Thymus (tissue), 11 donors: Measurements from ENCODE around the gene CCL4. TPM values are rescaled to one million over a fixed set of nuclear protein-coding genes. Genes with fewer than 3 reads are reported as not detected.
"Not testable (repeated sequence)": the region's sequence is repeated elsewhere in the genome, so short reads cannot be mapped to it uniquely, and the experiment has no call there.

Experiments used
- DNase-seq, 9 donors: peaks; one replicate each; pipeline ENCODE4 v3.0.0-alpha.2; 2013; ENCODE audit warnings: low spot score in 9 of 9, low read depth in 6 of 9, missing footprints in 1 of 9
- H3K27ac ChIP-seq, 2 donors: one replicate each; pipeline ENCODE4 v1.5.1; 2013; ENCODE audit warnings: control low read depth in 1 of 2, low read depth in 1 of 2, low read length in 1 of 2, mild to moderate bottlenecking in 1 of 2, moderate library complexity in 1 of 2
- H3K27me3 ChIP-seq, 2 donors: one replicate each; pipeline ENCODE4 v1.5.1; 2013; ENCODE audit warnings: low read length in 1 of 2; ENCODE audit not compliant: control insufficient read depth in 2 of 2, insufficient read depth in 1 of 2
- H3K36me3 ChIP-seq, 2 donors: one replicate each; pipeline ENCODE4 v1.5.1; 2013; ENCODE audit warnings: low read length in 1 of 2, mild to moderate bottlenecking in 1 of 2, moderate library complexity in 1 of 2; ENCODE audit not compliant: control insufficient read depth in 2 of 2, insufficient read depth in 2 of 2
- H3K4me1 ChIP-seq, 2 donors: one replicate each; pipeline ENCODE4 v1.5.1; 2013; ENCODE audit warnings: low read length in 2 of 2; ENCODE audit not compliant: control insufficient read depth in 2 of 2, insufficient read depth in 2 of 2
- H3K4me3 ChIP-seq, 2 donors: one replicate each; pipeline ENCODE4 v1.5.1; 2013; ENCODE audit warnings: low read length in 2 of 2, control low read depth in 1 of 2, mild to moderate bottlenecking in 1 of 2
- H3K9me3 ChIP-seq, 2 donors: one replicate each; pipeline ENCODE4 v1.5.1; 2013; ENCODE audit warnings: low read length in 1 of 2, mild to moderate bottlenecking in 1 of 2; ENCODE audit not compliant: control insufficient read depth in 2 of 2, insufficient read depth in 1 of 2
- WGBS: extraction: QIAGEN DNeasy Blood & Tissue Kit; methylation state at CpG from one replicate; pipeline ENCODE4 v1.1.7; 2013; 5-methylcytosine and 5-hydroxymethylcytosine counted together
- polyA plus RNA-seq: library from polyadenylated mRNA; stranded (reverse); fragments of 200-250 nt; gene quantifications from one replicate; pipeline ENCODE4 v1.2.3, GENCODE V29; 2013
- total RNA-seq: library from RNA; stranded (reverse); fragments of 120-200 nt; gene quantifications from one replicate; pipeline ENCODE4 v1.2.4, GENCODE V29; 2013
- donor health status: healthy.

Gene CCL4
- total and polyA plus RNA-seq, 2 donors = 7.3 to 15.4 TPM

DNA sequence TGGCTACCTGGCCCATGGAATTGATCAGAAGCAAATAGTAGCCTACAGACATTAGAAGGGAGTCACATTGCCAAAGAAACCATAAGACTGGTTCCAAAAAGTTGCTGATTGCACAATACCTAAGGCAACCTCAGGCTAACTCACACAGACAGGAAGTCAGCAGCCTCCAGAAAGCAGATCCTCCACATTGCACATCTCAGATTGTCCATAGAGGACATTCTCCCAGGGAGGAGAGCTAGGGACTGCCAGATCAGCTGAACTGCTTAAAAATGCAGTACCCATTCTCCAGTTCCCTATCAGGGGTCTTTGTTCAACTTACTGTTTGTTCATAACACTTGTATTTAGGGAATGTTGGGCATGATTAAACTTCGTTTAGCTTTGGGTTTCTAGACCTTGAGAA, 17.9 kb upstream of the CCL4 start:
- DNase-seq = no peak
- 75% methylated on average over 1 of the region's 1 CpG for WGBS

DNA sequence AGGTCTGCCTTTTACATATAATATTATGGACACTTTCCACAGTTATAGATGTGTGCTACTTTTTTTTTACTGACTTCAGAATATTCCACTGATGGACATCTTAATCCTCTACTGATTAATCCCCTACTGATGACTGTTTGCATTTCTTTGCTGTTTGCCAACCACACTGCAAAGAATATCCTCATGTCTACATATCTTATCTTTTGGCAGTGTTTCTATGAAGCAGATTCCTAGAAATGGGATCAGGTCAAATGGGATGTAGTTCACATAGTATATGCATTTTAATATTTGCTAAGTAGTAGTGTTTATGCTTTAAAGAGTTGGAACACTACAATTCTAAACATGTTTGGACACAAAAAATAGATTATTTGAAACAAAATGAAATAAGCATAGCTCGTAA, 16.8 kb upstream of the CCL4 start:
- WGBS = 94% methylated on average over 1 of the region's 1 CpG
- Histone ChIP-seq H3K4me3 (no peak overlapping the region), H3K36me3 (no peaks in the 10 kb centered on the region), H3K9me3 (no peaks in the 10 kb centered on the region), H3K27ac (no peak overlapping the region), H3K4me1 (no peaks in the 10 kb centered on the region), H3K27me3 (no peaks in the 10 kb centered on the region)
- no peak for DNase-seq

More for the DNA sequence above, 17.9 kb upstream of the CCL4 start:
- H3K27ac ChIP-seq = no peak overlapping the region
- no peaks in the 10 kb centered on the region for H3K27me3 ChIP-seq
- no peaks in the 10 kb centered on the region for H3K36me3 ChIP-seq
- H3K4me1 ChIP-seq = no peaks in the 10 kb centered on the region
- no peaks in the 10 kb centered on the region for H3K9me3 ChIP-seq
- no peak overlapping the region for H3K4me3 ChIP-seq

DNA sequence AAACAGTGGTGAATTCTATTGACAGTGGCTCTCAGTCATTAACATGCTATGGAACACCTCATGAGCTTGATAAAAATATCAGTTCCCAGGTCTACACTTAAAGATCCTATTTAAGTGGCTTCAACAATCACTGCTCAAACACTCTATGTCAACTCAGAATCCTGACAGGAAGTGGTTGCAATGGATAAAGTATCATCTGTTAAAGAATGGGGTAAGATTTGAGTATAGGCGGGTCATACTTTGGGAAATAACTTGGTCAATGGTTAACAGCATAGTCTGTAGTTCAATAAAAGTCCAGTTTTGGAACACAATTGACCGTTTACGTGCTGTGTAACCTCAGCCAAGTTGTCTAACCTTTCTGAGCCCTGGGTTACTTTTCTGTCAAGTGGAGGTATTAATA, 16.2 kb upstream of the CCL4 start:
- DNase-seq, H3K36me3 ChIP-seq, H3K4me1 ChIP-seq, H3K27ac ChIP-seq, H3K4me3 ChIP-seq, H3K27me3 ChIP-seq, H3K9me3 ChIP-seq: not testable (repeated sequence)
- 80% methylated on average over 1 of the region's 3 CpGs for WGBS

DNA sequence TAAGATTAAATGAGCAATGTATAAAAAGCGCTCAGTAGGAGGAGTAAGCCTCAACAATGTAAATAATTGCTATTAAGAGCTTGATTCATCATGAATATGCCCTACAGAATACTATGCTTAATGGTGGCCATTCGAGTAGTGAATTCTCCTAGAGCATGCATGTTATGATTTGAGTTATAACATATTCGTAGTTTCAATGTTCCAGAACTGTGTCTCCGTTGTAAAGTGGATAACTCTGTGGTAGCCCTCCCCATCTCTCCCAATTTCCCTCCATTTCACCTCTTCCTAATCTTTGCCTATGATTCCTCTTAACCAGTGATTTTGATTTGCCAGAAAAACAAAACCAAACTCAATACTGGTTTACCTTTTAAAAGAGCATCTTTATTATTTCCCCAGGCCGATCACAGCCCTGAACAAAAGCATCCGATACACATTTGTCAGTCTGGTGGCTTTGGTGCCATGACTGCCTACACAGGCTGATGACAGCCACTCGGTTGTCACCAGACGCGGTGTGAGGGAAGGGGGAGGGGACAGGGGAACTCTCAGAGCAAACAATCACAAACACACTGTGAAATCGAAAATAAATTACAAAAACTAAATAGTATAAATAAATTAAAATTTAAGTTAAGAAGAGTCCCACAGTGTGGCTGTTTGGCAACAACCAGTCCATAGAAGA, 15.6 kb upstream of the CCL4 start:
- H3K4me3 ChIP-seq, H3K9me3 ChIP-seq, H3K36me3 ChIP-seq, DNase-seq, H3K27me3 ChIP-seq, H3K27ac ChIP-seq, H3K4me1 ChIP-seq: not testable (repeated sequence)
- 96% methylated on average over 10 of the region's 10 CpGs for WGBS

DNA sequence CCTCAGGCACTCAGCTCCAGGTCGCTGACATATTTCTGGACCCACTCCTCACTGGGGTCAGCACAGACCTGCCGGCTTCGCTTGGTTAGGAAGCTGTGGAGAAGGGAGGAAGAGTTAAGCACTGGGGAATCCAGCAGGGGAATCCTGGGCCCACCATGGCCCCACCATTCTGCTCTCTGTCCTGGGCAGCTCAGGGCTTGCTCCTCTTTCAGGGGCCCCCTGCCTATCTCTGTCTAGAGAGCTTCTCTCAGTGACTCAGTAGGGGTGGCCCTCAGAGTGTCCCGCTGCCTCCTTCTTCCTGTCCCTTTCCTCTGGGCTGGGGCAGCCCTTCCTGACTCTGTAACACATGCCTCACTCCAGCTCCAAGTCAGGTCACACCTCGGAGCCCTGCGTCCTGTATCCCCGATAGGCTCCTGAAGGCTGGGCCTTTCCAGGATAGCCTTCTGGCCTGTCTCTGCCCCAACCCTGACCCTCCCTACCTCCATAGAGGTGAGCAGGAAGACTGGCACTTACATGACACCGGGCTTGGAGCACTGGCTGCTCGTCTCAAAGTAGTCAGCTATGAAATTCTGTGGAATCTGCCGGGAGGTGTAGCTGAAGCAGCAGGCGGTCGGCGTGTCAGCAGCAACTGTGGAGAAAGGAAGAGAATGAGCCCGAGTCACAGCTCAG, 14.8 kb upstream of the CCL4 start:
- Histone ChIP-seq H3K4me3 (no peak overlapping the region), H3K36me3 (no peaks in the 10 kb centered on the region), H3K27ac (no peak overlapping the region), H3K9me3 (no peaks in the 10 kb centered on the region), H3K27me3 (no peaks in the 10 kb centered on the region), H3K4me1 (no peaks in the 10 kb centered on the region)
- no peak for DNase-seq
- WGBS = 97% methylated on average over 14 of the region's 14 CpGs

DNA sequence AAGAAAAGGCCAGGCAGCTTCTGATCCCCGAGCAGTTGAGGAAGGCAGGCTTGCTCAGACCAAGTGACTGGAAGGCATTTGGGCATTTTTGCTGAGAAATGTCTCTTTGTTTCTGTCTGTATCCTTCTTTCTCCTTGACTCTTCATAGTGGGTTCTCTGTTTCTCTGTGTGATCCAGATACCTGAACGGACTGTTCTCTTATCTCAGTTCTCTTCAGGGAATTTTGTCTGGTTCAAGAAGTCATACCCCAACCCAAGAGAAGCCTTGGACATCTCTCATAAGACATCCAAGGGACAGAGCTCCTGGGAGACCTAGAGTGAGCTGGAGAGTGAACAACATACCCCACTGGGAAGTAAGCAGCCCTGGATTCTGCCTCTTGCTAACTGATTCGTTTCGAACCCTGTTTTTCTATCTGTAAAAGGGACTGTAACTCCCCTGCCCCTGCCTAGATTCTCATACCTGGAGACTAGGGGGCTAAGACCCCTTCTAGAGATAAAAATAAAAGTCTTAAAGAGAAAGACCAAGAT, 14.2 kb upstream of the CCL4 start:
- Histone ChIP-seq H3K36me3 (no peaks in the 10 kb centered on the region), H3K9me3 (no peaks in the 10 kb centered on the region), H3K27me3 (no peaks in the 10 kb centered on the region), H3K27ac (no peak overlapping the region), H3K4me3 (no peak overlapping the region), H3K4me1 (no peaks in the 10 kb centered on the region)
- DNase-seq = no peak
- WGBS = 92% methylated on average over 4 of the region's 4 CpGs

DNA sequence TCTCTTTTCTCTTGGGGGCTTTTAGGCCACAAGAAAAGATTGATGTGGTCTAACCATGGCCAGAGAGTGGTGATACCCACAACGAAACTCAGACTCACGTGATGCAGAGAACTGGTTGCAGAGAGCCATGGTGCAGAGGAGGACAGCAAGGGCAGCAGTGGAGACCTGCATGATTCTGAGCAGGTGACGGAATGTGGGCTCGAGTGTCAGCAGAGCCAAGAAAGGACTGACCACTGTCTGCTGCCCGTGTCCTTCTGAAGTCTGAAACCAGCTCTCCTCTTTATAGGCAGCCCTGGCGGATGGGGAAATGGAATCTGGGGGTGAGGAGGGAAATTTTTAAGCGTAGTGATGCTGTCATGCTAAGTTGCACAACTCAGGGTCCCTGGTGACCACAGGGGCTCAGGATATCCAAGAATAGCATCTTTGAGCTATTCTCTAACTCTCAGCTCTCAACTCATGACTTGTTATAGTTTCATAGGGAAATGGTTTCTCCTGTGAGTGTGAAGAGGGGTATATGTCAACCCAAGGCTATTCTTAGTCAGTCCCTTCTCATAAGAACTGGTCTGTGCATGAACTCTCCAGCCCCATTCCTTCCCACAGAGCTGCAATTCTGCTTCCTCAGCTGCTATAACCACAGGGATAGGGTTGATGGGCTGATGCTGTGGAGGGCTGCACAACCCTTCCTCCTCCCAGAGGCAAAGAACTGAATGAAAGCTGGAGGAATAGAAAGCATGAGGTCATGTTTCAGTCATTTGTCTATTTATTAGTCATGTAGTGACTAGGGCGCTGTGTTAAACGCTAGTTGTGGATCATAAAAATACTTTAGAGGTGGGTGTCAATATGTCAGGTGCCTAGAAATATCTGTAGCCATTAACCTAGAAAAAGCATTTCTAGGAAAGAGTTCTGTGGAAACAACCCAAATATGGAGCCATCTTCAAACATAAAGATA, 13.5 kb upstream of the CCL4 start, which contains the start of gene CCL3:
CCL3 (minus strand) TSS at position 256 of the 949 bp plus-strand sequence; CDS start at position 171, 85 bp downstream.
- 60% methylated on average over 9 of the region's 9 CpGs for WGBS
- no peaks in the 10 kb centered on the region for H3K36me3 ChIP-seq
- H3K4me1 ChIP-seq = no peaks in the 10 kb centered on the region
- no peak within 1 kb of the TSS for H3K4me3 ChIP-seq
- H3K9me3 ChIP-seq = no peaks in the 10 kb centered on the region
- H3K27me3 ChIP-seq = no peaks in the 10 kb centered on the region
- peak in 1 of 9 donors; percentile 12 for DNase-seq
- H3K27ac ChIP-seq = no peak within 1 kb of the TSS

DNA sequence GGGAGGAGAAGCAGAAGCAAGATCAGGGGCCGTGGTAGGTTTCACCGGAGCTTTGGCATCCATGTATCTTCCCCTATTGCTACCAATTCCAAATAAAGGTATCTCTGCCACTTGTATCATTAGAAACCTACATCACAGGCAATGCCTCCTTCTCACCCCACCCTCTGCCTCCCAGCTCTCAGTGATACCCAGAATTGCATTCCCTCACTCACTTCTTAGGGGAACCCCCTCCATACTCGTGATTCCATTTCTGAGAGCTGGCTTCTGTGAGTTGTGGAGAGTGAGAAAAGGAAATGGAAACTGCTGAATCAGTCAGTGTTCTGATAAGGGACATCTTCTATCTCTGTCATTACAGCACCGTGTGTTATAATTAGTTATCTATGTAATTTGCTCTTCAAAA, 11.4 kb upstream of the CCL4 start:
- Histone ChIP-seq H3K4me1 (no peaks in the 10 kb centered on the region), H3K27ac (no peak overlapping the region), H3K36me3 (no peaks in the 10 kb centered on the region), H3K4me3 (no peak overlapping the region), H3K9me3 (no peaks in the 10 kb centered on the region), H3K27me3 (no peaks in the 10 kb centered on the region)
- WGBS = 70% methylated on average over 4 of the region's 4 CpGs
- no peak for DNase-seq

DNA sequence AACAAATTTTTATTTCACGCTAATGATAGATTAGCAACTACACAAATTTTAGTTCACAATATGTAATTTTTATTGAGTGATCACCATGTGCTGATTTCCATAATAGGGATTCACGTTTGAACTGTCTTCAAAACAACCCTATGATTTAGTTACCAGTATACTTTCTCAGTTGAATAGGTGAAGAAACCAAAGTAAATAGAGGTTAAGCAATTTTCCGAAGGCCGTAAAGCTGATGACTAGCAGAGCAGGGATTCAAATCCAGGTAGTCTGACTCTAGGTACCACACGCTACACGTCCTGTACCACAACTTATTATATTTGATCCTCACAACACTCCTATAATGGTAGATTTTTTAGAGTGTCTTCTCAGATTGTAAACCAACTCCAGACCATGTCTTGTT, 10.9 kb upstream of the CCL4 start:
- WGBS = 96% methylated on average over 6 of the region's 6 CpGs
- not testable (repeated sequence) for H3K27me3 ChIP-seq, H3K27ac ChIP-seq, H3K4me1 ChIP-seq, H3K36me3 ChIP-seq, DNase-seq, H3K9me3 ChIP-seq, H3K4me3 ChIP-seq
